GM20431 (cell line): ENCODE measurements around the gene ABCG1.
"Not testable (repeated sequence)": the region's sequence is repeated elsewhere in the genome, so short reads cannot be mapped to it uniquely, and the experiment has no call there.

Experiments
- in situ Hi-C: fragments of 300-500 bp; cut with MseI, MboI; formaldehyde crosslinking; loops from one replicate; pipeline ENCODE4 v1.15.0; 2020; ENCODE audit warnings: low sequenced_read_pairs; ENCODE audit not compliant: unreplicated experiment

Gene ABCG1

DNA sequence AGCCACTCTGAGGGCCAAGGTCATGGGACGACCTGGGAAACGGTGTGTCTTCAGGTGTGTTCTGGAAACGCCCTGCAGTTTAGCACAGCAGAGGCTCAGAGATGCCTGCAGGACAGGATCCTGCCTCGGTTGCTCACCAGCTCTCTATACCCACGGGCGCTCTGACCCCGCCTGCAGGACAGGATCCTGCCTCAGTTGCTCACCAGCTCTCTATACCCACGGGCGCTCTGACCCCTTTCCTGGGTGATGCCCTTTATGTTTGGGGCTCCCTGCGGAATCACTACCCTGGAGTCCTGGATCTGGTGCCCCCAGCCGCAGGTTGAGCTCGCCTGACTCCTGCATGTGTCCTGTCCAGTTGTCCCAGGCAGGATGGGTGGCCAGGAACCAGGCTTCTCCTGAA is 63.8 kb downstream of the ABCG1 start:
- in situ Hi-C loops, result no loop called here

DNA sequence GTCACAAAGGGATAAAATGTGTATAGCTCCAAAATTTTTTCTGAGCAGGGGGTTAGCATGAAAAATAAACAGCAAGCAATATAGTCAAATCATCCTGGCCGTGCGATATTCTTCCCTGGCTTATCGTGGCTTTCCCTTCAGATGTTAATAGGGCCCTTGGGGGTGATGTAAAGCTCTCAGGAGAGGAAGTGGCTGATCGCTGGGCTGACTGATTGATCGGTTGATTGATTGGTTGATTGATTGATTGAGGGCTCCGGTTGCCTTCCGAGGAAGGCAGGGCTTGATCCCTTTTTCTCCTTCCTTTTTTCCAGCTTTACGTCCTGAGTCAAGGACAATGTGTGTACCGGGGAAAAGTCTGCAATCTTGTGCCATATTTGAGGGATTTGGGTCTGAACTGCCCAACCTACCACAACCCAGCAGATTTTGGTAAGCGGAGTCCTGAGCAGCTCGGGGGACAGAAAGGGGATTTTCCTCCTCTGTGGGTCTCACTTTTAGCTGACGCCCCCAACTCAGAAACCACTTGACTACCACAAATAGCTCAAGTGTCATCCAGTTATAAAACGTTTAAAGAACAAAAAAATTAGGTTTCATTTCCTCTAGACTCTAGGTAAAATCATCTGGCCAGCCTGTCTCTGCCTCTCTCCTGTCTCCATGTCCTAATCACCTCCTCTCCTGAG is 66.8 kb downstream of the ABCG1 start:
- in situ Hi-C loops, result no loop called here

DNA sequence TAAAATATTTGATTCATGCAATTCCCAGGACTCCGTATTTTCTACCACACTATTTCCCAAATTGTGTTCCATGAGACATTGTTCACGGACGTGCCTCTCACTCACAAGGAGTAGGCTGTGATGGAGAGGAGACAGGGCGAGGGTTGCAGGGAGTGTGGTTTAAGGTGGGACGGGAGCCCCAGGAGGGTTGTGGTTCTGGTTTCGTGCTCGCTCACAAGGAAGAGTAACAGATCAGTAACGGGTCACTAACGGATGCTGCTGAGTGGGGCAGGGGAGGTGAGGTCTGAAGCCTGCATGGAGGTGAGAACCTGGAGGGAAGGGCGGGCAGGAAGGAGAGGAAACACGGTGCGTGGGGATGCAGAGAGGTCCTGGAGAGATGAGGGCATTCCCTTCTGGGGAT is 67.5 kb downstream of the ABCG1 start:
- in situ Hi-C loops, result no loop called here

DNA sequence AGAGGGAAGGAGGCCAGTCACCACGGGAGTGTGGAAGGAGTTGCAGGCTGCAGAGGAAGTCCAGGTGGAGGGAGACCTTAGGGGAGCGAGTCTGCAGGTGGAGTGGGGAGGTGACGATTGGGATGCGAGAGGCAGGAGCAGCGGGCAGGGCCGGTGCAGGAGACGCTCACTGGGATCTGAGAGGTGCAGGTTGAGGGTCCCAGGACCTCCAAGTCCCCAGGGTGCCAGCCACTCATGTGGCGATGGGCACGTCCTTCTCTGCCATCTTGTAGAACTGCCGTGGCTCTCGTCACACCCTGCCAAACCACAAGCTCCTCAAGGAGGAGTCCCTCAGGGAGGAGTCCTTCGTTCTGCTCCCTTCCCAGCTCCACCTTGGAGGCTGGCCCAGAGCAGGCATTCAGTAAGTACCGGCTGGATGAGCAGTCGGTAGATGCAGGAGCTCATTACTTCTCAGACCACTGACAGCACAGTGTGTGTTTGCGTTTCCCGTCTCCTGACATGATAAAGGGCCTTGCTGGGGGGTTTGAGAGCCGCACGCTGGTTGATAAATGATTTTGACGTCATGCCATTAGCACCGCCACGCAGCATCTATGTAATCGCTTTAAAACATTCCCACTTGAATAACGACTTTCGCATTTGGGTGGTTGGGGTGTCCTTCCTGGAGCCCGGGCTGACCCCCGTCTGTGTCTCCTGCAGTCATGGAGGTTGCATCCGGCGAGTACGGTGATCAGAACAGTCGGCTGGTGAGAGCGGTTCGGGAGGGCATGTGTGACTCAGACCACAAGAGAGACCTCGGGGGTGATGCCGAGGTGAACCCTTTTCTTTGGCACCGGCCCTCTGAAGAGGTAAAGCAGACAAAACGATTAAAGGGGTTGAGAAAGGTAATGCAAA is 68.5 kb downstream of the ABCG1 start:
- in situ Hi-C loops, result no loop called here

DNA sequence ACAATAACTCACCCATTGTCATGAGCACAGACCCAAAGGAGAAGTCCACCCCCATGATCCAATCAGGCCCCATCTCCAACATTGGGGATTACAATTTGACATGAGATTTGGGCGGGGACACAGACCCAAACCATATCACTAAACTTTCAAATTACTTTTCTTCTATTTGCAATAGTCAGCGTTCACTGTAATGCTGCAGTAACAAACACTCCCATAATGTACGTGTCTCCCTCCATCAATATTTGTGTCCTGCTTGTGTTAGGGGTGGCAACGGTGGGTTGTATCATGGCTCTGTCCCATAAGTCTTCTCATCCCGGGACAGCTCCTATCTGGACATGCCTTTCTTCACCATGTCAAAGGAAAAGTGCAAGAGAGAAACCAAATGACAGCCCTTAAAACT is 70.0 kb downstream of the ABCG1 start:
- in situ Hi-C loops, result no loop called here

DNA sequence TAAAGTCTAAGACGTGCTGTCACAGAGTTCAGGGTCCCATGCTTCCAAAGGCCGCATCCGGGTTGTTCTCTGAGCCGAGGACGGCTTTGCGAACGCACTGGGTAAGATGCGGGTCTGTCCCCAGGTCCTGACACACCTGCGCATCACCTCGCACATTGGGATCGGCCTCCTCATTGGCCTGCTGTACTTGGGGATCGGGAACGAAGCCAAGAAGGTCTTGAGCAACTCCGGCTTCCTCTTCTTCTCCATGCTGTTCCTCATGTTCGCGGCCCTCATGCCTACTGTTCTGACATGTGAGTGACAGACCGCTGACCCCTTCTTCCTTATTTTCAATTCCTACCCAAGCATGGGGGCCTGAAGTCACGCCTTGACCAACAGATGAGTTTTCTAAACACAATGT is 71.0 kb downstream of the ABCG1 start:
- in situ Hi-C loops, result no loop called here

DNA sequence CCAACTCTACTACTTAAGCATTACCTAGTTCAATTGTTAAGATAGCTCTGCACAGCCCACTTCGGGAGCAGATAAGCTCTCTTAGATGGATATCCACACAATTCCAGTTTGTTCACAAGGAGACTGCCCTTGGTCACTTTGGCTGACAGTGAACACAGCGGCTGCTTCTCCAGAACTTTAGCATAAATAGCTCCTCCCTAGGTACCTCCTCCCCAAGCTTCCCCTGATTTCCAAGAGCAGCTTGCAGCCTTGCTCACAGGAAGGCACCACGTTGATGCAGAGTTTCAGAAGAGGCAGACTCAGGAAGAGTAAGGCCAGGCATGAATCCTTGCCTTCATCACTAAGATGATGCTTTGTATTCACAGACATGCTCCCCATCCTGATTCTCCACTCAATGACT is 71.6 kb downstream of the ABCG1 start:
- in situ Hi-C loops, result no loop called here

DNA sequence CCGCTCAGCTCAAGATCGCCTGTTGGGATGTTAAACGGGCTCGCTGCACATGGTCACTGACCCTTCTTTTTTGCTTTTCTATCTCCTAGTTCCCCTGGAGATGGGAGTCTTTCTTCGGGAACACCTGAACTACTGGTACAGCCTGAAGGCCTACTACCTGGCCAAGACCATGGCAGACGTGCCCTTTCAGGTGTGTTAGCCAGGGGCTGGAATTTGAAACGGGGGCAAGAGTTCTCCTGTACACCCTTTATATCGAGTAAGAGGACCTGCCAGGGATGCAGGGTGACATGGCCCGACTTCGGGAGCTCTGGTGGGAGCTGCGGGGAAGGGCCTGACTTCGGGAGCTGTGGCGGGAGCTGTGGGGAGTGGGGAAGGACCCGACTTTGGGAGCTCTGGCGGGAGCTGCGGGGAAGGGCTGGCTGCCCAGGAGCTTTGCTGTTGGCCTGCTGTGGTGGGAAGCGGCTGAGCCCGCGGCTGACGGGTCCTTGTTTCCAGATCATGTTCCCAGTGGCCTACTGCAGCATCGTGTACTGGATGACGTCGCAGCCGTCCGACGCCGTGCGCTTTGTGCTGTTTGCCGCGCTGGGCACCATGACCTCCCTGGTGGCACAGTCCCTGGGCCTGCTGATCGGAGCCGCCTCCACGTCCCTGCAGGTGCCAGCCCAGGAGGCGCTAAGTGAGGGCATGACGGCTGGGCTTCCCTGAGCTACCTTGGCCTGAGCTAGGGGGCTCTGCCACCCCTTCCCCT is 72.2 kb downstream of the ABCG1 start:
- in situ Hi-C loops, result no loop called here

DNA sequence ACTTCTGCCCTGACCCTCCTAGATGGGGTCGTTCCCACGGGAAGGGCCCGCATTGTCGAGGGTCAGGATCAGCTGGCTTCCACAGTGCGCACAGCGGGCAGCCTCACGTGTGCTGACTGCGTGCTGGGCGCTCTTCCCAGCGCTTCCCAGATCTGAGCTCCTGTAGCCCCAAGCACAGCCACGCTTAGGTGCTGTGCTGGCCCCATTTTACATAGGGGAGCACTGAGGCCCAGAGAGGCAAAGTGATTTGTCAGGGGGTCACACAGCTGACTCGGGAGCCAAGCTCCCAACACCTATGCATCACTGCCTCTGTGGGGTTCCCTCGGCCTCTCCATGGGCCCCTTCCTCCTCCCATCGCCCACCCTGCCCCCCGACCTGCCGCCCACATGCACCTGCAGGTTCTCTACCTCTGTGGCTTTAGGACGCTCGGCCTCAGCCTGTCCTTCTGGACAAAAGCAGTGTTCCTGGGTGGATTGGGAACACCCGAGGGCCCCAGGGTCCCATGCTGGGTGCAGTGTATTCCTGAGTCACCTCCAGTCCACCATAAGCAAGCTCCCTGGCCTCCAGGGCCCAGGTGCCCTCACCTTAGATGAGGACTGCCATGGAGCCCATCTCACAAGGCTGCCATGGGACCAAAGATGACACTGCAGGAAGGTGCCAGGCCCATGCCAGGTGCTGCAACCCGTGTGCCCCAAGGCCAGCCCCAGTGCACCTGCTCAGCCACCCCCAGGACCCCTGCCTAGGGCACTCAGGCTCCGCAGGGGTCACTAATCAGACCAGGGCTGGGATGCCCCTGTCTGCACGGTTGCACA is 73.0 kb downstream of the ABCG1 start:
- in situ Hi-C loops, result no loop called here

DNA sequence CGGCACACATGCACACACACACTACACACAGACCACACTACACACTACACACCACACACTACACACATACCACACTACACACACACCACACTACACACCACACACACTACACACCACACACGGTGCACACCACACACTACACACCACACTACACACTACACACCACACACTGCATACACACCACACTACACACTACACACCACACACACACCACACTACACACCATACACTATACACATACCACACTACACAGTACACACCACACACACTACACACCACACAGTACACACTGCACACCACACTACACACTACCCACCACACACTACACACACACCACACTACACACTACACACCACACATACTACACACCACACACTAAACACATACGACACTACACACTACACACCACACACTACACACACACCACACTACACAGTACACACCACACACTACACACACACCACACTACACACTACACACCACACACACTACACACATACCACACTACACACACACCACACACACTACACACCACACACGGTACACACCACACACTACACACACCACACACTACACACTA is 73.7 kb downstream of the ABCG1 start:
- in situ Hi-C loops, result not testable (repeated sequence)

DNA sequence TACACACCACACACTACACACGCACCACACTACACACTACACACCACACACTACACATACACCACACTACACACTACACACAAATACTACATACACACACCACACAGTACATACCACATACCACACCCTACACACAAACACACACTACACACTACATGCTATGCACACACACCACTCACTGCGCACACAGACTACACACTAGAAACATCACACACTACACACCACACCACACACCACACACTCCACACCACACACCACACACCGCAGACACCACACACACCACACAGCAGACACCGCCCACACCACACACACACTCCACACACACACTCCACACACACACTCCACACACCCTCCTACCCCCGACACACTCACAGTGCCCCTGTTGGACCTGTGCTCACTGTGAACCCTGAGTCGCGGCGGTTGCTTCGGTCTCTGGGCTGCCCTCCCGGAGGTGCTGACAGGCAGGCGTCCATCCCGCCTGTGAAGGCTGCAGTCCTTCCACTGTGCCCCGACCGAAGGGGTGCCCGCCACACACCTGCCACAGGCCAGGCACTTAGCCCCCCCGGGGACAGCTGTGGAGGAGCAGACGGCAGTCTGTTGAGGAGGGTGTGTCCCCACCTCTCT is 74.8 kb downstream of the ABCG1 start:
- in situ Hi-C loops, result no loop called here

DNA sequence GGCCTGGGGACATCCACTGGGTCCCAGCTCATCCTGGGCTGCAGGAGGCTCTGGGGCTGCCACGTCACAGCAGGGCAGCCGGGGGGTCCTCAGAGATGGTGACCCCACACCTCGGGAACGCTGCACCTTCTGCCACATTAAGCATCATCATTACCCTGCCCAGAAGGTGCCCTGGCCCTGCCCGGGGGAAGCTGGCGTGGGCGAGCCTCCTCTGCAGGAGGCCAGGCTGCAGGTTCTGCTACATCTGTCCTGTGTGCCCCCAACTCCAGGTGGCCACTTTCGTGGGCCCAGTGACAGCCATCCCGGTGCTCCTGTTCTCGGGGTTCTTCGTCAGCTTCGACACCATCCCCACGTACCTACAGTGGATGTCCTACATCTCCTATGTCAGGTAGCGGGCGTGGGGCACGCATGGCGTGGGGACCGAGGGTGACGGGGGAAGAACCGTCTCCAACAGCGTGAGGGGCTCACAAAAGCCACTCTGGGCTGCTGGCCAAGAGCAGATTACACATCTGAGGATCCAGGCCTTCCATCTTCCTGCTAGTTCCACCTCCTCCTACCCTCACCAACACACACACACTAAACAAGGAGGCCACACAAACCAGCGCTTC is 75.4 kb downstream of the ABCG1 start:
- in situ Hi-C loops, result no loop called here

DNA sequence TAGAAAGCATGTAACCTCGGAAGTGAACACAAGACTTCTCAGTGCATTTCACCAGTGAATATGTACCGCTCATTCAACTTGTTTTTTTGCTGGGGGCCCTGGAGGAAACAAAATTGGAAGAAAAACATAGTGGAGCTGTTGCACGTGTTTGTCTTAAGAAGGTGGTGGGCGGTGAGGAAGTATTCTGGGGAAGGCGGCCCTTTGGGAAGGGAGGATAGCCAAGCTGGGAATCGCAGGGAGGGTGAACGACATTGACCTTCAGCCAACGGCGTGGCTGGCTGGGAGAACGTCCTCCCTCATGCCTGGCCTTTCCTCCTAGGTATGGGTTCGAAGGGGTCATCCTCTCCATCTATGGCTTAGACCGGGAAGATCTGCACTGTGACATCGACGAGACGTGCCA is 76.9 kb downstream of the ABCG1 start:
- in situ Hi-C loops, result no loop called here

DNA sequence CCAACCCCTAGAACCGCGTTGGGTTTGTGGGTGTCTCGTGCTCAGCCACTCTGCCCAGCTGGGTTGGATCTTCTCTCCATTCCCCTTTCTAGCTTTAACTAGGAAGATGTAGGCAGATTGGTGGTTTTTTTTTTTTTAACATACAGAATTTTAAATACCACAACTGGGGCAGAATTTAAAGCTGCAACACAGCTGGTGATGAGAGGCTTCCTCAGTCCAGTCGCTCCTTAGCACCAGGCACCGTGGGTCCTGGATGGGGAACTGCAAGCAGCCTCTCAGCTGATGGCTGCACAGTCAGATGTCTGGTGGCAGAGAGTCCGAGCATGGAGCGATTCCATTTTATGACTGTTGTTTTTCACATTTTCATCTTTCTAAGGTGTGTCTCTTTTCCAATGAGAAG is 77.6 kb downstream of the ABCG1 start:
- in situ Hi-C loops, result no loop called here

DNA sequence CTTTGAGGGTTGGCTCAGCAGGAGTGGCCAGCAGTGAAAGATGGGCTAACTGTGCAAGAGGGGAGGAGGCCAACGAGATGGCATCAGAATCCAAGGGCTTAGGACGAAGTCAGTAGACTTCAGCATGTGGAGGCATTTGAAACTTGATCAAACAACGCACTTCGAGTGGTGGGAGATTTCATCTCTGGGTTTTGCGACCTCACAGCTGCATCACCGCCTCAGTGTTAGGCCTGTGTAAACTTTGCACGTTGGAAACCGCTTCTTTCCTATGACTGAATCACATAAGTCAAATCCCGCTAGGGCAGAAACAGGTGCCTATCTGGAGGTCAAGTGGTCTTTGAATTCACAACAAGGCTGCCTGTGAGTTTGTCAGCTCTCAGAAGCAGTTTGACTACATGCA is 78.4 kb downstream of the ABCG1 start:
- in situ Hi-C loops, result no loop called here

DNA sequence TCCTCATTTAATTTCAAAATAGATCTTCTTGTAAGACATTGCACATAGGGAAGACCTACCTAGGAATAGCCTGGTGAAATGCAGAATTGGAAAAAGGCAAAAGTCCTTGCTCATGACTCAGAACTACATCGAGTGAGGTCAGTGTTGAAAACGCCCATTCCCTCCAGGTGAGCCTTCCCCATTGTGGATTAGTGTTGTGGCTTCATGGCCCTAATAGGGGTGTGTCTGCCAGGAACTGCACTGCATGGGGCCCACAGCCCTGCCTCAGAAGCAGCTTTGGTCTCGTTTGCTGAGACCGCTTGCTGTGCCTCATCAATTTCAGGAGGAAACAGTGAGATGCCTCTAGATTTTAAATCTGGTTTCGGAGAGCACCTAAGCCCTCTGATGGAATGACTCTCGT is 79.3 kb downstream of the ABCG1 start:
- in situ Hi-C loops, result no loop called here

DNA sequence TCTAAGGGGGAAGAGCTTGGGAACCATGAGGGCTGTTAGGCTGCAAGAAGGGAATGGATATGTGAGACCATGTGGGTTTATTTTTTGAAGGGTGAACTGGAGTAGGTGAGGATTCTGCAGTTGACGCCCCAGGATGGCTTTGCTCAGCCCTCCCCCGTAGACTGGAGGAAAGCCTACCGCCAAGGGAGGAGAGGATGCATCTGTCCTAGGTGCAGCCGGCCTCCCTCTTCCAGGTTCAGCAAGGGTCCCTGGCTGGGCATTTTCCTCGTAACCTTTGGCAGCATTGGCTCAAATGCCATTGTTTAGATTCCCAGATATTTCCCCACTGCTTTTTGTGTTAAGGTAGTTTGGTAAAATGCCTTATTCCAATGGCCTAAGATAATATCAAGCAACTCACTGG is 79.7 kb downstream of the ABCG1 start:
- in situ Hi-C loops, result no loop called here

DNA sequence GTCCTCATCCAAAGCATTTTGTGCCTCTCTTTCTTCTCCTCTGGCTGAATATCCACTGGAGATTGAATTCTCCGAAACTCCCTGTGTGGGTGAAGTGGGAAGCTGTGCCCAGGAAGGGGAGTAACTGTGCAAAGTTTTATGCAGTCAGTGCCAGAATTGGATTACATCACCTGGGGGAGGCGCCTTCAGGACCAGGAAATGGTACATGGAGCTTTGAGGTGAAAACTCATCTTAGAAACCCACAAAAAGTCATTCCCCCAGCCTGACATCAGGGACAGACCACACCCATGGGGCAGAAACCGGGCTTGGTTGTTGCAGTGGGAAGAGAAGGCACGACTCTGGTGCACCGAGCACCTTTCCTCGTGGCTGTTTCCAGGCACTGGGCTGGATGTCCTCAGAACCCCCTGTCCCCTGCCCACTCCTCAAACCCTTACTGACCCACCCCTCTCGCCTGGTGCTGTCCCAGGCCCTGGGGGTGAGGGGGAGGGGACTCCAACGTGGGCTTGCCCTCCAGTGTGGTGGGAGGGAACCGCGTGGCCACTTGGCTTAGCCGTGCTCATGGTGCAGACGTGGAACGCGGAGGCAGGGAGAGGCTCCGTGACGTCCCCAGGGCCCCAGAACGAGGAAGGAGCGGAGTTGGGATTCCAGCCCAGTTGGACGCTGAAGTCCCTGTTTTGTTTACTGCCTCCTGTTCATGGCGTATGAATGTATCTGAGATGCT is 80.5 kb downstream of the ABCG1 start:
- in situ Hi-C loops, result no loop called here
